LNCAP (cell line): ENCODE measurements around the gene RFLNA.

Experiments used
- CTCF ChIP-seq: fragments of 450-650 bp; IDR thresholded peaks from 2 replicates; pipeline ENCODE4 v1.5.1; 2017; ENCODE audit warnings: mild to moderate bottlenecking

The RFLNA gene

GRCh38 chr12:124324803-124325705, 30.2 kb downstream of the RFLNA start:
- no peak for TF ChIP-seq CTCF

- TF ChIP-seq CTCF = no peak
Measured at GRCh38 chr12:124326104-124326503, 31.2 kb downstream of the RFLNA start.

- no peak for TF ChIP-seq CTCF
Measured at GRCh38 chr12:124326871-124327270, 32.0 kb downstream of the RFLNA start.

GRCh38 chr12:124327362-124328043, 32.6 kb downstream of the RFLNA start:
- TF ChIP-seq CTCF = no peak

GRCh38 chr12:124328116-124328515, 33.2 kb downstream of the RFLNA start:
- TF ChIP-seq CTCF = no peak

- TF ChIP-seq CTCF = no peak
Measured at GRCh38 chr12:124328636-124329035, 33.7 kb downstream of the RFLNA start.

GRCh38 chr12:124332058-124332672, 37.3 kb downstream of the RFLNA start:
- no peak; the same call in 1 of the 2 replicates for TF ChIP-seq CTCF
